ENCODE data around the gene GUCY2C. TPM values are rescaled to one million over a fixed set of nuclear protein-coding genes. Genes with fewer than 3 reads are reported as not detected.

GUCY2C gene
- total RNA-seq, 1 donor from 2014 or later, result 0.11 TPM

- no peak overlapping the region for H3K27ac ChIP-seq (replicated peaks)
- H3K4me1 ChIP-seq, result no peaks in the 10 kb centered on the region
- DNase-seq, result no peak
- H3K9me3 ChIP-seq (replicated peaks), result no peaks in the 10 kb centered on the region
- intact Hi-C loops (cut with micrococcal nuclease), result no loop called here
- no peaks in the 10 kb centered on the region for H3K27me3 ChIP-seq (ENCODE audit: low read depth)
- H3K36me3 ChIP-seq, result no peaks in the 10 kb centered on the region
- H3K4me3 ChIP-seq, result no peak overlapping the region
- TF ChIP-seq CTCF (IDR thresholded peaks at IDR 0.05; ENCODE audit: borderline replicate concordance), result no peak
Measured at GRCh38 chr12:14654842-14655241, 41.6 kb downstream of the GUCY2C start.

- TF ChIP-seq CTCF (IDR thresholded peaks at IDR 0.05; ENCODE audit: borderline replicate concordance), result no peak
- intact Hi-C loops (cut with micrococcal nuclease), result no loop called here
- Histone ChIP-seq H3K27ac (replicated peaks) (no peak overlapping the region), H3K4me1 (no peaks in the 10 kb centered on the region), H3K4me3 (no peak overlapping the region), H3K27me3 (ENCODE audit: low read depth) (no peaks in the 10 kb centered on the region), H3K9me3 (replicated peaks) (no peaks in the 10 kb centered on the region), H3K36me3 (no peaks in the 10 kb centered on the region)
- DNase-seq, result no peak
Measured at GRCh38 chr12:14654416-14654815, 42.0 kb downstream of the GUCY2C start.

GRCh38 chr12:14652483-14652882 is 43.9 kb downstream of the GUCY2C start:
- Histone ChIP-seq H3K27ac (replicated peaks) (no peak overlapping the region), H3K4me1 (no peaks in the 10 kb centered on the region), H3K4me3 (no peak overlapping the region), H3K9me3 (replicated peaks) (no peaks in the 10 kb centered on the region), H3K36me3 (no peaks in the 10 kb centered on the region), H3K27me3 (ENCODE audit: low read depth) (no peaks in the 10 kb centered on the region)
- no peak for TF ChIP-seq CTCF (IDR thresholded peaks at IDR 0.05; ENCODE audit: borderline replicate concordance)
- DNase-seq, result no peak
- intact Hi-C loops (cut with micrococcal nuclease), result no loop called here

- no peak for TF ChIP-seq CTCF (IDR thresholded peaks at IDR 0.05; ENCODE audit: borderline replicate concordance)
- no peaks in the 10 kb centered on the region for H3K36me3 ChIP-seq
- no peaks in the 10 kb centered on the region for H3K9me3 ChIP-seq (replicated peaks)
- DNase-seq, result no peak
- H3K4me1 ChIP-seq, result no peaks in the 10 kb centered on the region
- no peak overlapping the region for H3K4me3 ChIP-seq
- no peak overlapping the region for H3K27ac ChIP-seq (replicated peaks)
- no peaks in the 10 kb centered on the region for H3K27me3 ChIP-seq (ENCODE audit: low read depth)
- intact Hi-C loops (cut with micrococcal nuclease), result no loop called here
Measured at GRCh38 chr12:14651371-14651770, 45.0 kb downstream of the GUCY2C start.

GRCh38 chr12:14650789-14651188 is 45.6 kb downstream of the GUCY2C start:
- H3K9me3 ChIP-seq (replicated peaks), result no peaks in the 10 kb centered on the region
- no peak overlapping the region for H3K4me3 ChIP-seq
- TF ChIP-seq CTCF (IDR thresholded peaks at IDR 0.05; ENCODE audit: borderline replicate concordance), result no peak
- DNase-seq, result no peak
- H3K36me3 ChIP-seq, result no peaks in the 10 kb centered on the region
- intact Hi-C loops (cut with micrococcal nuclease), result no loop called here
- H3K4me1 ChIP-seq, result no peaks in the 10 kb centered on the region
- peak overlapping the region; percentile 24 for H3K27ac ChIP-seq (replicated peaks)
- H3K27me3 ChIP-seq (ENCODE audit: low read depth), result no peaks in the 10 kb centered on the region

Data from left ventricle myocardium inferior (tissue), 1 donor.